ENCODE data around the gene PARN.
"Not testable (repeated sequence)": the region's sequence is repeated elsewhere in the genome, so short reads cannot be mapped to it uniquely, and the experiment has no call there.

PARN gene

GRCh38 chr16:14458576-14458975, 171.5 kb downstream of the PARN start:
- DNase-seq = no peak

- no peak for DNase-seq
Observed at GRCh38 chr16:14456793-14457481, 173.1 kb downstream of the PARN start.

- no peak for DNase-seq
Observed at GRCh38 chr16:14455573-14455972, 174.5 kb downstream of the PARN start.

GRCh38 chr16:14454391-14454790, 175.7 kb downstream of the PARN start:
- no peak for DNase-seq

GRCh38 chr16:14452066-14452465, 178.0 kb downstream of the PARN start:
- DNase-seq = no peak

GRCh38 chr16:14450846-14451245, 179.2 kb downstream of the PARN start:
- DNase-seq = no peak

GRCh38 chr16:14449790-14450480, 180.1 kb downstream of the PARN start:
- DNase-seq = no peak

- no peak for DNase-seq
Observed at GRCh38 chr16:14449334-14449733, 180.7 kb downstream of the PARN start.

- no peak for DNase-seq
Observed at GRCh38 chr16:14448879-14449278, 181.2 kb downstream of the PARN start.

GRCh38 chr16:14447783-14448182, 182.3 kb downstream of the PARN start:
- DNase-seq = no peak

GRCh38 chr16:14446796-14447195, 183.3 kb downstream of the PARN start:
- no peak for DNase-seq

GRCh38 chr16:14445937-14446715, 183.9 kb downstream of the PARN start:
- no peak for DNase-seq

GRCh38 chr16:14444979-14445810, 184.9 kb downstream of the PARN start:
- DNase-seq = no peak

GRCh38 chr16:14441533-14441932, 188.5 kb downstream of the PARN start:
- not testable (repeated sequence) for DNase-seq

- DNase-seq = no peak
Observed at GRCh38 chr16:14438256-14438655, 191.8 kb downstream of the PARN start.

- DNase-seq = no peak
Observed at GRCh38 chr16:14437426-14437825, 192.6 kb downstream of the PARN start.

- DNase-seq = no peak
Observed at GRCh38 chr16:14436401-14436955, 193.6 kb downstream of the PARN start.

GRCh38 chr16:14434860-14435259, 195.2 kb downstream of the PARN start:
- no peak for DNase-seq

- DNase-seq = not testable (repeated sequence)
Observed at GRCh38 chr16:14428971-14429637, 201.0 kb downstream of the PARN start.

- no peak for DNase-seq
Observed at GRCh38 chr16:14428043-14428442, 202.0 kb downstream of the PARN start.

GRCh38 chr16:14427371-14427948, 202.6 kb downstream of the PARN start:
- DNase-seq = no peak

GRCh38 chr16:14424595-14424994, 205.5 kb downstream of the PARN start:
- no peak for DNase-seq
